Heart right ventricle (tissue), 16 donors: ENCODE data around the gene CYTH1. TPM values are rescaled to one million over a fixed set of nuclear protein-coding genes. Genes with fewer than 3 reads are reported as not detected.

ENCODE experiments used
- ATAC-seq, 8 donors: fragments of 200-7000 bp; cut with Tn5 transposase; one replicate each; pipeline ENCODE4 v1.9.1; 2020; ENCODE audit warnings: mild to moderate bottlenecking in 8 of 8, moderate library complexity in 8 of 8, moderate number of reproducible peaks in 1 of 8
- DNase-seq, 2 donors: peaks; one replicate each; pipeline ENCODE4 v3.0.0-alpha.2; 2020
- H3K27ac ChIP-seq, 10 donors: fragments of 200-600 bp; sonication (generic) in 2 of 10; one replicate each; pipeline versions ENCODE4 v1.5.0 to v1.8.0; 2020 to 2022; ENCODE audit warnings: mild to moderate bottlenecking in 3 of 10
- H3K27me3 ChIP-seq, 7 donors: fragments of 200-600 bp; one replicate each; pipeline ENCODE4 v1.8.0; 2021 to 2022; ENCODE audit warnings: mild to moderate bottlenecking in 2 of 7
- H3K36me3 ChIP-seq, 9 donors: fragments of 200-600 bp; sonication (generic) in 1 of 9; one replicate each; pipeline versions ENCODE4 v1.5.0 to v1.8.0; 2020 to 2022; ENCODE audit warnings: mild to moderate bottlenecking in 2 of 9
- H3K4me1 ChIP-seq, 9 donors: fragments of 200-600 bp; sonication (generic) in 1 of 9; one replicate each; pipeline versions ENCODE4 v1.5.0 to v1.8.0; 2020 to 2022; ENCODE audit warnings: mild to moderate bottlenecking in 4 of 9
- H3K4me3 ChIP-seq, 10 donors: fragments of 200-600 bp; sonication (generic) in 2 of 10; one replicate each; pipeline versions ENCODE4 v1.5.0 to v1.8.0; 2020 to 2022; ENCODE audit warnings: mild to moderate bottlenecking in 7 of 10, moderate library complexity in 2 of 10
- H3K9me3 ChIP-seq, 11 donors: fragments of 200-600 bp in 10 of 11; sonication (generic) in 2 of 11; one replicate each; pipeline versions ENCODE4 v1.5.0 to v1.8.0; 2013 to 2022; ENCODE audit warnings: mild to moderate bottlenecking in 2 of 11, control low read depth in 1 of 11, moderate library complexity in 1 of 11
- CTCF ChIP-seq, 9 donors: fragments of 200-600 bp; sonication (generic) in 2 of 9; IDR thresholded peaks; one replicate each; pipeline versions ENCODE4 v1.5.0 to v1.8.0; 2021 to 2022; ENCODE audit warnings: antibody characterized with exemption in 9 of 9, mild to moderate bottlenecking in 5 of 9, moderate library complexity in 1 of 9
- WGBS, 2 donors: extraction: QIAGEN DNeasy Blood & Tissue Kit; methylation state at CpG; one replicate each; pipeline ENCODE4 v1.1.7; 2013; ENCODE audit warnings: inconsistent platforms in 1 of 2; 5-methylcytosine and 5-hydroxymethylcytosine counted together
- intact Hi-C, 10 donors: fragments of 100-400 bp; cut with DNase I; formaldehyde crosslinking; loops; one replicate each; pipeline versions ENCODE4 v1.11.1 to v1.14.2; 2022
- polyA plus RNA-seq, 2 donors: library from polyadenylated mRNA; stranded (reverse); fragments of 200-250 nt; gene quantifications; one replicate each; pipeline ENCODE4 v1.2.3, GENCODE V29; 2013
- total RNA-seq, 10 donors: library from RNA; stranded (reverse); fragmentation: NEBNext Ultra II Directional in 3 of 10; extraction: Animal tissue kit (Norgen Biotek cat#: 25700) in 3 of 10; gene quantifications; one replicate each; pipeline versions ENCODE4 v1.2.1 to v1.2.4, GENCODE V29; 2021 to 2023
- donor health status: Arrhythmogenic right ventricular cardiomyopathy.
- donor health status: ischemic (EF 13 %, LVEDD 7.1; RV severe dilation, severe dysfunction).
- donor health status: healthy with polysubstance abuse.
- donor health status: DM: no; HTN: yes; CAD: no.
- donor health status: DM: no; HTN: no; CAD: no.
- donor health status: ischemic (EF 25% LVEDD 6.9; RV normal size, moderate dysfunction).
- donor health status: ischemic (EF 25% LVEDD 5.7; RV mildly dilated, moderate dysfunction).
- donor health status: healthy.
- donor health status: DM: yes; HTN: yes; CAD: no.
- donor health status: Ischemic cardiomyopathy.
- donor health status: ischemic (EF 35%, LVEDD 5.7; RV mildly dilated, moderate dysfunction).
- donor health status: nonischemic (EF 11% LVEDD 7.7; RV severe dilation, severe dysfunction).
- donor health status: DM: yes; HTN: yes; CAD: no.
- donor health status: PGD.
- donor health status: ischemic (EF 29% LVEDD 5.4; RV normal size, mild dysfunction).
- donor health status: nonischemic (EF 23%, LVEDD 6.1; RV moderate dilation, normal function).

Gene CYTH1
- total and polyA plus RNA-seq, 12 donors, result 22.3 to 46.9 (median 32.5) TPM

GRCh38 chr17:78742901-78743300, 39.2 kb downstream of the CYTH1 start:
- Histone ChIP-seq H3K4me1 (peaks cover 9 to 92% (median 62%) of the 10 kb centered on the region in 9 donors), H3K27me3 (no peaks in the 10 kb centered on the region), H3K36me3 (peaks cover 0 to 12% (median 0%) of the 10 kb centered on the region in 9 donors), H3K4me3 (no peak overlapping the region), H3K27ac (no peak overlapping the region), H3K9me3 (no peaks in the 10 kb centered on the region)
- DNase-seq (no peak), ATAC-seq (no peak)
- WGBS, 2 donors, result 88 to 90% methylated on average over 5 of the region's 5 CpGs
- intact Hi-C loops, result no loop called here
- no peak for TF ChIP-seq CTCF (IDR thresholded peaks at IDR 0.05)

- 69 to 82% methylated on average over 5 of the region's 5 CpGs for WGBS, 2 donors
- peaks cover 0 to 12% (median 0%) of the 10 kb centered on the region in 9 donors for H3K36me3 ChIP-seq
- H3K27me3 ChIP-seq, result no peaks in the 10 kb centered on the region
- intact Hi-C loops, result no loop called here
- DNase-seq (no peak), ATAC-seq (no peak)
- peak overlapping the region in 2 of 10 donors; percentile 1 to 17 for H3K27ac ChIP-seq
- H3K4me3 ChIP-seq, result no peak overlapping the region
- H3K4me1 ChIP-seq, result peaks cover 11 to 92% (median 62%) of the 10 kb centered on the region in 9 donors
- H3K9me3 ChIP-seq, result no peaks in the 10 kb centered on the region
- no peak for TF ChIP-seq CTCF (IDR thresholded peaks at IDR 0.05)
These were observed 40.3 kb downstream of the CYTH1 start for GRCh38 chr17:78741644-78742284.

- 62 to 66% methylated on average over 9 of the region's 9 CpGs for WGBS, 2 donors
- Histone ChIP-seq H3K4me3 (no peak overlapping the region), H3K27me3 (no peaks in the 10 kb centered on the region), H3K9me3 (no peaks in the 10 kb centered on the region), H3K36me3 (peaks cover 0 to 12% (median 0%) of the 10 kb centered on the region in 9 donors), H3K4me1 (peaks cover 12 to 92% (median 62%) of the 10 kb centered on the region in 9 donors), H3K27ac (peak overlapping the region in 7 of 10 donors; percentile 0 to 83 (median 46))
- DNase-seq (no peak), ATAC-seq (peak in 3 of 8 donors; percentile 7 to 25 (median 19))
- TF ChIP-seq CTCF (IDR thresholded peaks at IDR 0.05), result no peak
- intact Hi-C loops, result loop anchor here in 1 of 10 donors (5.0 kb wide), 1 partner anchor 38 kb away; no protein-coding TSS in a partner anchor
These were observed 42.6 kb downstream of the CYTH1 start for GRCh38 chr17:78739331-78739931.

- peaks cover 15 to 100% (median 67%) of the 10 kb centered on the region in 9 donors for H3K4me1 ChIP-seq
- no peaks in the 10 kb centered on the region for H3K9me3 ChIP-seq
- H3K27me3 ChIP-seq, result no peaks in the 10 kb centered on the region
- ATAC-seq (no peak), DNase-seq (no peak)
- H3K36me3 ChIP-seq, result peaks cover 0 to 5% (median 0%) of the 10 kb centered on the region in 9 donors
- H3K4me3 ChIP-seq, result no peak overlapping the region
- peak overlapping the region in 8 of 10 donors; percentile 0 to 83 (median 38) for H3K27ac ChIP-seq
- intact Hi-C loops, result loop anchor here in 1 of 10 donors (5.0 kb wide), 1 partner anchor 39 kb away; no protein-coding TSS in a partner anchor
- WGBS, 2 donors, result 41 to 54% methylated on average over 5 of the region's 5 CpGs
- no peak for TF ChIP-seq CTCF (IDR thresholded peaks at IDR 0.05)
These were observed 43.4 kb downstream of the CYTH1 start for GRCh38 chr17:78738698-78739097.
